ENCODE measurements around the gene EFNB2. TPM values are rescaled to one million over a fixed set of nuclear protein-coding genes. Genes with fewer than 3 reads are reported as not detected.

The EFNB2 gene
- total RNA-seq, 2 donors from 2014 or later: 27.2 to 45.2 TPM

DNA sequence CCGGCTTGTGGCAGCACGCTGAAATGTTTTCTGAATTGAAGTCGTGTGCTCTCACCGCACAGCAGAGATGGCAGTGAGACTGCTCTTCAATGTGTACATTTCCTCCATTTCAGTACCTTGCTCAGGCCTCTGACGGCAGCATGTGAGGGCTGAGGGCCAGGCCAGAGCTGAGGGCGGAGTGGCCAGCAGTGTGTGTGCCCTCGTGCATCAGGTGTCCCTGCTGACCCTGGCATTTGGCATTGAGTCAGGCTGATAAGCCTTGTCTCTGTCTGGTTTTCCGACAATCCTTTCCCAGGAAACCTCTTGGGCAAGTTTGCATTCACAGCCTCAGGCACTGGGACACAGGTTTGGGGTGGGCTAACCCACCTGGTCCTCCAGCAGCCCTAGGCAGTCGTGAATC lies 62.3 kb downstream of the EFNB2 start:
- TF ChIP-seq, protein P1, sequence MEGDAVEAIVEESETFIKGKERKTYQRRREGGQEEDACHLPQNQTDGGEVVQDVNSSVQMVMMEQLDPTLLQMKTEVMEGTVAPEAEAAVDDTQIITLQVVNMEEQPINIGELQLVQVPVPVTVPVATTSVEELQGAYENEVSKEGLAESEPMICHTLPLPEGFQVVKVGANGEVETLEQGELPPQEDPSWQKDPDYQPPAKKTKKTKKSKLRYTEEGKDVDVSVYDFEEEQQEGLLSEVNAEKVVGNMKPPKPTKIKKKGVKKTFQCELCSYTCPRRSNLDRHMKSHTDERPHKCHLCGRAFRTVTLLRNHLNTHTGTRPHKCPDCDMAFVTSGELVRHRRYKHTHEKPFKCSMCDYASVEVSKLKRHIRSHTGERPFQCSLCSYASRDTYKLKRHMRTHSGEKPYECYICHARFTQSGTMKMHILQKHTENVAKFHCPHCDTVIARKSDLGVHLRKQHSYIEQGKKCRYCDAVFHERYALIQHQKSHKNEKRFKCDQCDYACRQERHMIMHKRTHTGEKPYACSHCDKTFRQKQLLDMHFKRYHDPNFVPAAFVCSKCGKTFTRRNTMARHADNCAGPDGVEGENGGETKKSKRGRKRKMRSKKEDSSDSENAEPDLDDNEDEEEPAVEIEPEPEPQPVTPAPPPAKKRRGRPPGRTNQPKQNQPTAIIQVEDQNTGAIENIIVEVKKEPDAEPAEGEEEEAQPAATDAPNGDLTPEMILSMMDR (IDR thresholded peaks at IDR 0.05): no peak

DNA sequence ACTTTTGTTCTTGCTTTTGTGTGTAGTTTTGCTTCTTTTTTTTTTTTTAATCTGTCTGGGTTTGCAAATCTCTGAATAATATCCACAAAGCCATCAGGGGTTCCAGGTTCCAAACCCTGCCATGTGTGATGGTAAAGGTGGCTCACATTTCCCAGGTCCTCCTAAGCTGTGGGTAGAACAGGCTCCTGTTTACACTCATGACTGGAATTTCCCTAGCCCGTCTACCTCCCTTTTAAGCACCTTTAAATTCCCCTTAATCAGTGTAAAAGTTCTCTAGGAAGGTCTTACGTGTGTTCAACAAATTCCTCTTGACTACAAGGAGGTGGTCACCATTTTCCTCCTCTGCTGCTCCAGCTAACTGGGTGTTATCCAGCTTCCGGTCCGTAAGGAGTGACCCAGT lies 62.8 kb downstream of the EFNB2 start:
- Histone ChIP-seq H3K4me1 (ENCODE audit: control insufficient read depth in 1 of 2, low read depth in 2 of 2) (peaks cover 0 to 31% of the 10 kb centered on the region in 2 donors), H3K4me3 (peak overlapping the region; percentile 60), H3K36me3 (no peaks in the 10 kb centered on the region), H3K27me3 (replicated peaks; ENCODE audit: insufficient read depth) (no peaks in the 10 kb centered on the region), H3K27ac (peak overlapping the region; percentile 32 to 35), H3K9me3 (no peaks in the 10 kb centered on the region)
- TF ChIP-seq, protein P1 (IDR thresholded peaks at IDR 0.05): no peak
- no peak for DNase-seq (ENCODE audit: low spot score)
- no peak for ATAC-seq (ENCODE audit: insufficient number of reproducible peaks, low FRiP score, low read depth)

More for the DNA sequence above, 62.3 kb downstream of the EFNB2 start:
- Histone ChIP-seq H3K36me3 (no peaks in the 10 kb centered on the region), H3K27me3 (replicated peaks; ENCODE audit: insufficient read depth) (no peaks in the 10 kb centered on the region), H3K4me3 (no peak overlapping the region), H3K27ac (peak overlapping the region; percentile 32 to 35), H3K4me1 (ENCODE audit: control insufficient read depth in 1 of 2, low read depth in 2 of 2) (peaks cover 0 to 27% of the 10 kb centered on the region in 2 donors), H3K9me3 (no peaks in the 10 kb centered on the region)
- no peak for ATAC-seq (ENCODE audit: insufficient number of reproducible peaks, low FRiP score, low read depth)
- no peak for DNase-seq (ENCODE audit: low spot score)

DNA sequence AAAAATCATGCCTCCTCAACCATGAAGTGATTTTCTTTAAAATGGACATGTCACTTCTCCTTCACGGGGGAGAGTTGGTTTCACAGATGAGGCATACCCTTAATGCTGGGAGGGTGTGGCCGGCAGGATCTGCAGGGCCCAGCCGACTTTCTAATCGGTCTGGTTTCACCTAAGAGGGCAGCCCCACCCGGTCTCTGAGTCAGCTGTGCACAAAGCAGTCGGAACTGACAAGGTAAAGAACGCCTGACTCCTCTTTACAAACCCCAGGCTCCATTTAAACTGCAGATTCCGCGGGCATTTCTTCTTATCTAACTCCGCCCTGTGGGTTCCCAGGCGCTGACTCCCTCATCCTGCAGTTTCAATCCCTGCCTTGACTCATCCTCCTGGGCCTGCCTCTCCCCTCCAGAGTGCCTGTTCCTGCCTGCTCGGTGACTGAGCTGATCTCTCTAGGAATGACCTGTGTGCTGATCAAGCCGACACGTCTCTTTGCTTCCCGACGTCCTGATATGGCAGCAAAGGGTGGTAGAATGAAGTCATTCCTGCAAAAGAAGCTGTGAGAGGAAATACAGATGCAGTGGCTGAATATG lies 63.4 kb downstream of the EFNB2 start:
- Histone ChIP-seq H3K4me1 (ENCODE audit: control insufficient read depth in 1 of 2, low read depth in 2 of 2) (peaks cover 0 to 34% of the 10 kb centered on the region in 2 donors), H3K27ac (peak overlapping the region; percentile 32 to 35), H3K36me3 (no peaks in the 10 kb centered on the region), H3K27me3 (replicated peaks; ENCODE audit: insufficient read depth) (no peaks in the 10 kb centered on the region), H3K4me3 (peak overlapping the region; percentile 60), H3K9me3 (no peaks in the 10 kb centered on the region)
- TF ChIP-seq, protein P1 (IDR thresholded peaks at IDR 0.05): no peak
- DNase-seq (ENCODE audit: low spot score) (peak; percentile 62), ATAC-seq (ENCODE audit: insufficient number of reproducible peaks, low FRiP score, low read depth) (peak; percentile 57)

DNA sequence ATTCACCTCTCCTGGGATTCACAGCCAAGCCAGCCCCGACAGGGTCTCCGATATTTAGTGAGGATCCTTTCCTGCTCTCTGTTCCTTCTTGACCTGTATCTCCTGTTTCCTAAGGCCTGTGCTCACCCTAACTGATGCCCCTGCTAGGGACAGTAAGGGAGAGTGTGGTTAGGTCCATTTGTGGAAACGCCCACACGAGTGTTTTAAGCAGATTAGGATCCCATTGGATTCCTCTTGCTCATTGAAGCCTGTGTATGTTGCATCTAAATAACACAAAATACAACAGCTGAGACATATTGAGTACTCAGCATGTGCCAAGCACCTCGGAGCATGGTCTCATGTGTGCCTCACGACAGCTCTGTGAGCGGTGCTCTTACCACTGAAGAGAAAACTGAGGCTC lies 64.9 kb downstream of the EFNB2 start:
- TF ChIP-seq, protein P1 (IDR thresholded peaks at IDR 0.05): no peak
- Histone ChIP-seq H3K4me3 (no peak overlapping the region), H3K27ac (no peak overlapping the region), H3K36me3 (no peaks in the 10 kb centered on the region), H3K9me3 (no peaks in the 10 kb centered on the region), H3K27me3 (replicated peaks; ENCODE audit: insufficient read depth) (no peaks in the 10 kb centered on the region), H3K4me1 (ENCODE audit: control insufficient read depth in 1 of 2, low read depth in 2 of 2) (peaks cover 0 to 21% of the 10 kb centered on the region in 2 donors)
- ATAC-seq (ENCODE audit: insufficient number of reproducible peaks, low FRiP score, low read depth): no peak
- no peak for DNase-seq (ENCODE audit: low spot score)

DNA sequence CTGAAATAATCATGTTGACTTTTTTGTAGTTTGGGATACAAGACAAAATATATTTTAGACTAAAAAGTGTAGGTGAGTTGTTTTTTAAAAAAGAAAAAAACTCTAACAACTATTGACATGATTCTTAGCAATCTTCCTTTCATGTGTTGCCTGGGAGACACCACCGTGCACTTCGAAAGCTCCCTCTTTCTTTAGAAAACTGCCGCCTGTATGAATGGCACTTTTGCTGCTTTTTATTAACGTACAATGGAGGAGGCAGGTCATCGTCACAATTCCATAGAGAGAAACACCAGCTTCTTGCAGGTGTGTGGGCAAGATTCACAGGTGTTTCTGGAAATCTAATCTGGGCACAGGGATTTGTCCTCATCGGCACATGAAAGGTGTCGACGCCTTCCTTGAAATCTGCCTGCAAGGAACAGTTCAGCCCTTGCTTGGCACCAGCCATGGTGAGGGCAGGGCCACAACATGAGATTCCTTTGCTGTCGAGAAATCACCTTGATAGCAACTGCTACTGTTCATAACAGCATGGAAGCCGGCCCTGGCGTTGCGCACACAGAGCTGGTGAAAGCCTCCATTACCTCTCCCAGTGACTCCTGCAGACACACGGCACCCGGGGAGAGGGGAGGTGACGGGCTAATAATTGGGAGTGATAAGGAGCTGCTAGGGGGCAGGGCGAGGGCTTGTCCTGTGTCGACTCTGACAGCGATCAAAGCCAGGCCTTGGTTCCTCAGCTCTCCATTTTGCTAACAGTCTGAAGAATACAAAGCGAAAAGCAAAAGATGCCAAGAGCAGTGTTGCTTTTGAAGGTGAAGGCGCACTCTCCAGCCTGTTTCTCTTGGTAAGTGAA lies 66.5 kb downstream of the EFNB2 start:
- Histone ChIP-seq H3K9me3 (no peaks in the 10 kb centered on the region), H3K27me3 (replicated peaks; ENCODE audit: insufficient read depth) (no peaks in the 10 kb centered on the region), H3K36me3 (no peaks in the 10 kb centered on the region), H3K27ac (peak overlapping the region in 1 of 2 donors; percentile 21), H3K4me1 (ENCODE audit: control insufficient read depth in 1 of 2, low read depth in 2 of 2) (peaks cover 0 to 17% of the 10 kb centered on the region in 2 donors), H3K4me3 (no peak overlapping the region)
- no peak for ATAC-seq (ENCODE audit: insufficient number of reproducible peaks, low FRiP score, low read depth)
- DNase-seq (ENCODE audit: low spot score): no peak
- TF ChIP-seq, protein P1 (IDR thresholded peaks at IDR 0.05): no peak

All from thoracic aorta (tissue), 2 donors.